Measurements from ENCODE around the gene CEP112. TPM values are rescaled to one million over a fixed set of nuclear protein-coding genes. Genes with fewer than 3 reads are reported as not detected.

Gene CEP112
- total RNA-seq, result 6.1 and 8.5 TPM in 2 replicates

DNA sequence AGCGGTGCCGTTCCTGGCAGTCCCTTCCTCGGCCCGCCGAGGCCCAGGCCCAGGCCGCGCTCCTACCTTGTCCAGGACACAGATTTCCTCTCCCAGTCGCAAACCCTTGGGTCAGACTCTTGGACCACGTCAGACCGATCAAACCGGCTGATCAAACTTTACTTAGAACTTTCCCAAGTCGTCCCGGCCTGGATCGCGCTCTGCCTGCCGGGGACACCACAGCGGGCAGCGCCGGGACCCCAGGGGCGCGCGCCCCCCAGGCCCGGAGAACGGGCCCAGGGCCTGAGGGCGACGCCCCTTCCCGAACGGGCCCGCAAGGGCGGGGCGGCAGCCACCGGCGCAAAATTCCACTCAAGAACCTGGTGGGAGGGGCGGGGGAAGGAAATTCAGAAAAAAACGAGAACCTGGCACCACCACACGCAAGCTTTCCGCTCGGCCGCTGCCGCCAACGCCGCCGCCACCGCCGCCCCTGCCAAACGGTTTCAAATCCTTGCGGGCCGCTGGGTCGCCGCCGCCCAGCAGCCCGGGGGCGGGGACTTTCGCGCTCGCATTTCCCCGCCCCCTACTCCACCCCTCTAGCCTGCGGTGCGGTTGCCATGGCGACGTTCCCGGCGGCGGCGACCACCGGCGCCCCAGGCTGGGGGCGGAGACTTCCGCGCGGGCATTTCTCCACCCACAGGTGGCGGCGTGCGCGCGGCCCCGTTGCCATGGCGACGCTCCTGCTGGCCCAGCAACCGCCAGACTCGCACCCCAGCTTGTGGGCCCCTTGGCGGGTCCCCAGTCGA, at the start of gene CEP112:
CEP112 (minus strand) TSS at position 541 of the 785 bp plus-strand sequence.
- DNase-seq (ENCODE audit: low read depth in 2 of 2), result peak; percentile 75 to 92

- peak in 1 of 2 donors; percentile 28 for DNase-seq (ENCODE audit: low read depth in 2 of 2)
These were observed 48.7 kb upstream of the CEP112 start for GRCh38 chr17:66240630-66241029.

GRCh38 chr17:66240013-66240412, 48.1 kb upstream of the CEP112 start:
- DNase-seq (ENCODE audit: low read depth in 2 of 2), result no peak

DNA sequence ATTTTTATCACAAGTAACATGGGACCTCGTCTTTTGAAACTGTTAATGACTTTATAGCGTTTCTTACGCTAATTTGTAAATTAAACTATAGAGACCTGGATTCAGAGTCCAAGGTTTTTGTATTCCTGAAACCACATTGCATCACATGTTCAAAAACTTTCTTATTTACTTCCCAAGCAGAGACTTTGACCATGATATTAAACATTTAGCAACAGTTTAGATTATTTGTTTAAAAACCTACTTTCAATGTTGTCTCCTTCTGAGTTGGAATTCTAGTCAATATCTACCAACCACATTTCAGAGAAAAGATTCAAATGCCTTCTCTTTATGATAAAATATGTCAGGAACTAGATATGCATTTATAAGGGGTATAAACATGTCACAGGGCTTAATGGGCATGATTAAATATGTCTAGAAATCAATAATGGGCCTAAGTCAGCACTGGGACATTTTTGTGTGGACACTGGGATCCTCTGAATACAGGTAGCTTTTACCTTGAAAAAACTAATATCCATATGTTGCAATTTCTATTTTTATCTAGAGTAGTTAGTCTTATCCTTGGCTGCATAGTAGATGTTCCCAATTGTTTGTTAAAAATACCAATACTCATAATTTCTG, 43.6 kb upstream of the CEP112 start:
- no peak for DNase-seq (ENCODE audit: low read depth in 2 of 2)

GRCh38 chr17:66234611-66235010, 42.7 kb upstream of the CEP112 start:
- peak in 1 of 2 donors; percentile 69 for DNase-seq (ENCODE audit: low read depth in 2 of 2)

DNA sequence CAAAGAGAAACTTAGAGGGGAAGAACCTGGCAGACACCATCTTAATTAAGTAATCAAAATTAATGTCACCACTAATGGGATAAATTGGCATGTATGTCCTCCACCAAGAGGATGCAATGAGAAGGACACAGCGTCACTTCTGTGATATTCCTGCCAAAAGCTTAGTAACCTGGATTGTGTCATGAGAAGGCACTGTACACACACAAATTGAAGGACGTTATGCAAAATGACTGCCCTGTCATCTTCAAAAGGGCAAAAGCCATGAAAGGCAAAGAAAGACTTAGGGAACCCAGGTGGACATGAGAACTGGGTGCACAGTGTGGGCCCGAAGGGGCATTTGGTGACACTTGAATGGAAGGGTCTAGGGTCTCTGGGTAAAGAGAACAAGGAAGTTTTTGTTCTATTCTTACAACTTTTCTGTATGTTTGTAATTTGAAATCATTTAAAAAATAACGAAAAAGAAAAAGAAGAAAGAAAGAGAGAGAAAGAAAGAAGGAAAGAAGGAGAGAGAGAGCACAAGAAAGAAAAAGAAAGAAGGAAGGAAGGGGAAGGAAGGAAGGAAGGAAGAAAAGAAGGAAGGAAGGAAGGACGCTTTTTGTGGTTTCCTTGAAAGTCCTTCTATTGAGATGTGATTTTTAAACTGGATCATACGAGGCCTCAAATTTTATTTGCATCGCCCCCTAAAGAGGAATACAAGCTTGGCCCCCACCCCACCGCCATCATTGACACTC, 41.3 kb upstream of the CEP112 start:
- DNase-seq (ENCODE audit: low read depth in 2 of 2), result no peak

- DNase-seq (ENCODE audit: low read depth in 2 of 2), result no peak
These were observed 39.1 kb upstream of the CEP112 start for GRCh38 chr17:66230922-66231591.

GRCh38 chr17:66229783-66230538, 38.0 kb upstream of the CEP112 start:
- DNase-seq (ENCODE audit: low read depth in 2 of 2), result no peak

DNA sequence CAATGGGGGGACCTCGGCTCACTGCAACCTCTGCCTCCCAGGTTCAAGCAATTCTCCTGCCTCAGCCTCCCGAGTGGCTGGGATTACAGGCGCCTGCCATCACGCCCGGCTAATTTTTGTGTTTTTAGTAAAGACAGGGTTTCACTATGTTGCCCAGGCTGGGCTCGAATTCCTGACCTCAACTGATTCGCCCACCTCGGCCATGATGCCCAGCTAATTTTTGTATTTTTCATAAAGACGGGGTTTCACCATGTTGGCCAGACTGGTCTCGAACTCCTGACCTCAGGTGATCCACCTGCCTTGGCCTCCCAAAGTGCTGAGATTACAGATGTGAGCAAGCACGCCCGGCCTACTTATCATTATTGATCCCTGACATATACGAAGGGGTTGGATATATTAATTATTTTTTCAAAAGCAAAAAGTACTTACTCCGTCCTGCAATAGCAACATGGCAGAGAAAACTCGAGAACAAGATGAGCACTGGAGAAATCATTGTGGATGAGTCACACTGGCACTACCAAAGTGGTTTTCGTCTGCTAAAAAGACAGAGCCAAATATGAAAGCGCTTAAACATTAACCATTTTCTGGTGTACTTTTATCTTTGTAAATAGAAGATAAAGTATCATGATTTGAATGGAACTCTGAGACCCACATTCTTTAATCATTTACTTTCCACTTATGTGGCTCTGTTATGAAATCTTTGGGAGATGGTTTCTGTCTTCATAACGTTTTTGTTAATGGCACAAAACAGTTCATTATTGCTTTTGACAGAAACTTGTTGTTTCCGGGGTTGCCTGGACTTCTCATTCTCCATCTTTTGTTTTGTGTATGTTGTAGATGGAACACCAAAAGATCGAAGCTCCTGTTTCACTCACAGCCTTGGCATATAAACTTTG, 37.2 kb upstream of the CEP112 start, which contains the start of gene APOH:
APOH (minus strand) TSS at position 529 of the 896 bp plus-strand sequence; CDS start at position 493, 36 bp downstream.
- no peak for DNase-seq (ENCODE audit: low read depth in 2 of 2)

GRCh38 chr17:66227212-66228045, 35.5 kb upstream of the CEP112 start:
- DNase-seq (ENCODE audit: low read depth in 2 of 2), result no peak

- DNase-seq (ENCODE audit: low read depth in 2 of 2), result no peak
These were observed 30.9 kb upstream of the CEP112 start for GRCh38 chr17:66222798-66223350.

- no peak for DNase-seq (ENCODE audit: low read depth in 2 of 2)
These were observed 30.0 kb upstream of the CEP112 start for GRCh38 chr17:66221755-66222530.

GRCh38 chr17:66221343-66221742, 29.4 kb upstream of the CEP112 start:
- no peak for DNase-seq (ENCODE audit: low read depth in 2 of 2)

DNA sequence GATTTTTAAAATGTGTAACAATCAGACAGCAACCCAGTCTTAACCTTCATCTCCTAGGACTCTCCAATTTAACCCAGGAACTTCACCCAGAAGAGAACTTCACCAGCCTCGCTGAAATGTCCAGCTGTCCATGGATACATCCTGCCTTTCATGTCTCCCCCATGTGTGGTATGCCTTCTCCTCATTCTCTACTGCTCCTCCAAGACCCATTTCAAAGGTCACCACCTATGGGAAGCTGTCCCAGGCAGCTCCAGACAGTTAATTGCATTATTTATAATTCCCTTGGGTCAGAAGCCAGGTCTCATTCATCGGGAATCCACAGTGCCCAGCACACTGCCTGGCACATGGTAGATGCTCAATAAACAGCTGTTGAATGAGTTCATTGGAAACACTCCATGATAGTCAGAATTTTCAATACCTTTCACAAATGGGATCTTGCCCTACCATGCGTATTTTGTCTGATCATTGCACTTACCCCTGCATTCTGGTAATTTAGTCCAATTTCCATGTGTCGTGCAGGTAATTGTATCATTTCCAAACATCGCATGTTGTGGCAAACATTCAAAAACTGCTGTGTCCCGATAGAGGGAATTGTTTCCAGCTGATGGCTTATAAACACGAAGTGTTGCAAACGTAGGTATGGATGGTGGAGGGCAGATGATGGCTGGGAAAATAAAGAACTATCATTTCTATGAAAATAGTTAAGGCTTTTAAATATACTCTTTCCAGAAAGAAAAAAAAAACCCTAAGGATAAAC, 28.3 kb upstream of the CEP112 start:
- DNase-seq (ENCODE audit: low read depth in 2 of 2), result no peak

DNA sequence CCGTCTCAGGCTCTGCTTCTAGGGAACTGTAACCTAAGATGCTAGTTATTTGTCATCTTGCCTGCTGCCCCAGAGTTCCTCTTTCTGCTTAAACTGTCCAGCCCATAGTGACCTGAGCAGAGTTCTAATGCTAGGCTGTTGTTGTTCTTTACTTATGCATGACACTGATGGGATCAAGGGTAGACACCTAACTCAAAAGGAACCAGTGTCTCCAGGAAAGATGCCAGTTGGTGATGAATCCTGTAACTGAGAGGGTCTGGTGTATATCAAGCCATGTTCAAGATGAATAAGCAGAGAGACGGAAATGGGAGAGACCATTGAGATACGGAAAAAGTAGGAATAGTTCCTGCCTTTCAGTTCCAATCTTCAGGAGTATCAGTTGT, 23.6 kb upstream of the CEP112 start:
- no peak for DNase-seq (ENCODE audit: low read depth in 2 of 2)

- DNase-seq (ENCODE audit: low read depth in 2 of 2), result no peak
These were observed 23.1 kb upstream of the CEP112 start for GRCh38 chr17:66214884-66215528.
